Tibial artery (tissue), 4 donors: ENCODE results near the gene NFATC1.
A peak's percentile ranks its signal among the peaks of the same experiment; 100 is the strongest.

ENCODE experiments used
- DNase-seq, 2 donors: peaks; one replicate each; pipeline ENCODE4 v3.0.0-alpha.2; 2019
- H3K27ac ChIP-seq, 2 donors: fragments of 200-600 bp; sonication (generic) in 1 of 2; 1 replicate in 1 of 2; 2 replicates in 1 of 2; pipeline ENCODE4 v1.5.1; 2018 to 2019; ENCODE audit warnings: mild to moderate bottlenecking in 1 of 2
- H3K27me3 ChIP-seq, 2 donors: fragments of 200-600 bp; sonication (generic) in 1 of 2; one replicate each; pipeline versions ENCODE4 v1.5.1 to v1.6.0; 2016 to 2019
- H3K36me3 ChIP-seq, 3 donors: fragments of 200-600 bp; sonication (generic) in 2 of 3; one replicate each; pipeline ENCODE4 v1.5.1; 2016 to 2019; ENCODE audit warnings: mild to moderate bottlenecking in 2 of 3
- H3K4me1 ChIP-seq, 4 donors: fragments of 200-600 bp; sonication (generic) in 2 of 4; 1 replicate in 3 of 4; 2 replicates in 1 of 4; pipeline ENCODE4 v1.5.1; 2016 to 2019
- H3K4me3 ChIP-seq, 2 donors: fragments of 200-600 bp; sonication (generic) in 1 of 2; 1 replicate in 1 of 2; 2 replicates in 1 of 2; pipeline ENCODE4 v1.5.1; 2018 to 2019; ENCODE audit warnings: mild to moderate bottlenecking in 2 of 2
- H3K9me3 ChIP-seq, 3 donors: fragments of 200-600 bp; sonication (generic) in 1 of 3; one replicate each; pipeline ENCODE4 v1.5.1; 2016 to 2019
- intact Hi-C: fragments of 100-400 bp; cut with DNase I; formaldehyde crosslinking; loops from one replicate; pipeline ENCODE4 v1.15.0; 2023; ENCODE audit warnings: low total_unique reads
- TF ChIP-seq, protein P1 (sequence below), 2 experiments: fragments of 200-600 bp in 1 of 2; fragments of 450-650 bp in 1 of 2; IDR thresholded peaks; one replicate each; pipeline ENCODE4 v1.5.1; 2017 to 2019; ENCODE audit warnings: antibody characterized with exemption in 2 of 2, mild to moderate bottlenecking in 1 of 2, moderate library complexity in 1 of 2

NFATC1 gene

GRCh38 chr18:79393181-79393634 lies 2.5 kb upstream of the NFATC1 start:
- TF ChIP-seq, protein P1, sequence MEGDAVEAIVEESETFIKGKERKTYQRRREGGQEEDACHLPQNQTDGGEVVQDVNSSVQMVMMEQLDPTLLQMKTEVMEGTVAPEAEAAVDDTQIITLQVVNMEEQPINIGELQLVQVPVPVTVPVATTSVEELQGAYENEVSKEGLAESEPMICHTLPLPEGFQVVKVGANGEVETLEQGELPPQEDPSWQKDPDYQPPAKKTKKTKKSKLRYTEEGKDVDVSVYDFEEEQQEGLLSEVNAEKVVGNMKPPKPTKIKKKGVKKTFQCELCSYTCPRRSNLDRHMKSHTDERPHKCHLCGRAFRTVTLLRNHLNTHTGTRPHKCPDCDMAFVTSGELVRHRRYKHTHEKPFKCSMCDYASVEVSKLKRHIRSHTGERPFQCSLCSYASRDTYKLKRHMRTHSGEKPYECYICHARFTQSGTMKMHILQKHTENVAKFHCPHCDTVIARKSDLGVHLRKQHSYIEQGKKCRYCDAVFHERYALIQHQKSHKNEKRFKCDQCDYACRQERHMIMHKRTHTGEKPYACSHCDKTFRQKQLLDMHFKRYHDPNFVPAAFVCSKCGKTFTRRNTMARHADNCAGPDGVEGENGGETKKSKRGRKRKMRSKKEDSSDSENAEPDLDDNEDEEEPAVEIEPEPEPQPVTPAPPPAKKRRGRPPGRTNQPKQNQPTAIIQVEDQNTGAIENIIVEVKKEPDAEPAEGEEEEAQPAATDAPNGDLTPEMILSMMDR (IDR thresholded peaks at IDR 0.05): no peak
- DNase-seq: peak in 1 of 2 donors; percentile 83
- Histone ChIP-seq H3K27ac (peak overlapping the region; percentile 95 to 97), H3K36me3 (no peaks in the 10 kb centered on the region), H3K9me3 (no peaks in the 10 kb centered on the region), H3K4me3 (peak overlapping the region; percentile 60 to 69), H3K4me1 (peaks cover 0 to 31% (median 27%) of the 10 kb centered on the region in 4 donors), H3K27me3 (peaks cover 0 to 8% of the 10 kb centered on the region in 2 donors)
- intact Hi-C loops: loop anchor here (5.0 kb wide), 2 partner anchors 194 to 639 kb away; partner anchors contain the start of gene RBFA

GRCh38 chr18:79393635-79394533 lies 1.8 kb upstream of the NFATC1 start:
- peak; percentile 93 to 94 for DNase-seq
- Histone ChIP-seq H3K4me3 (peak overlapping the region; percentile 60 to 69), H3K27me3 (peaks cover 0 to 7% of the 10 kb centered on the region in 2 donors), H3K4me1 (peaks cover 0 to 31% (median 27%) of the 10 kb centered on the region in 4 donors), H3K27ac (peak overlapping the region; percentile 95 to 97), H3K36me3 (no peaks in the 10 kb centered on the region), H3K9me3 (no peaks in the 10 kb centered on the region)
- intact Hi-C loops: loop anchor here (5.0 kb wide), 2 partner anchors 193 to 638 kb away; partner anchors contain the start of gene RBFA
- TF ChIP-seq, protein P1 (IDR thresholded peaks at IDR 0.05): no peak

- H3K27me3 ChIP-seq: peaks cover 0 to 3% of the 10 kb centered on the region in 2 donors
- peaks cover 0 to 37% (median 32%) of the 10 kb centered on the region in 4 donors for H3K4me1 ChIP-seq
- no peaks in the 10 kb centered on the region for H3K9me3 ChIP-seq
- TF ChIP-seq, protein P1 (IDR thresholded peaks at IDR 0.05): no peak
- peak; percentile 60 to 81 for DNase-seq
- H3K36me3 ChIP-seq: no peaks in the 10 kb centered on the region
- H3K27ac ChIP-seq: peak overlapping the region; percentile 95 to 97
- intact Hi-C loops: loop anchor here (5.0 kb wide), 2 partner anchors 193 to 638 kb away; partner anchors contain the start of gene RBFA
- peak overlapping the region; percentile 60 to 69 for H3K4me3 ChIP-seq
Observed at GRCh38 chr18:79394534-79395307, 1.0 kb upstream of the NFATC1 start.

DNA sequence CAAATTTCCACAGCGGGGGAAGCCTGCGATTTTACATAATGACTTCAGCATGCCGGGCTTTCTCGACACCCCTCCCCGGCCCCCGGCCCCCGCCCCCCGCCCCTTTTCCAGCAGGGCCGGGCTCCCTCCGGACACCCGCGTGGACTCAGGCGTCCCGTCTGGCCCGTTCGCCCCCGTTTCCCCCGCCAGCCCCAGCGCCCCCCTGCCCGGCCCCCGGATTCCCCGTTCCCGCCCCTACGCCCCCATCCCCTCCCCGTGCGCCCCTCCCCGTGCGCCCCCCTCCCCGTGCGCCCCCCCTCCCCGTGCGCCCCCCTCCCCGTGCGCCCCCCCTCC lies 456 bp upstream of the NFATC1 start:
- H3K4me1 ChIP-seq: peaks cover 0 to 40% (median 35%) of the 10 kb centered on the region in 4 donors
- DNase-seq: no peak
- TF ChIP-seq, protein P1 (IDR thresholded peaks at IDR 0.05): no peak
- no peaks in the 10 kb centered on the region for H3K36me3 ChIP-seq
- H3K4me3 ChIP-seq: peak overlapping the region; percentile 60 to 69
- intact Hi-C loops: no loop called here
- no peaks in the 10 kb centered on the region for H3K9me3 ChIP-seq
- H3K27ac ChIP-seq: peak overlapping the region; percentile 95 to 97
- no peaks in the 10 kb centered on the region for H3K27me3 ChIP-seq

DNA sequence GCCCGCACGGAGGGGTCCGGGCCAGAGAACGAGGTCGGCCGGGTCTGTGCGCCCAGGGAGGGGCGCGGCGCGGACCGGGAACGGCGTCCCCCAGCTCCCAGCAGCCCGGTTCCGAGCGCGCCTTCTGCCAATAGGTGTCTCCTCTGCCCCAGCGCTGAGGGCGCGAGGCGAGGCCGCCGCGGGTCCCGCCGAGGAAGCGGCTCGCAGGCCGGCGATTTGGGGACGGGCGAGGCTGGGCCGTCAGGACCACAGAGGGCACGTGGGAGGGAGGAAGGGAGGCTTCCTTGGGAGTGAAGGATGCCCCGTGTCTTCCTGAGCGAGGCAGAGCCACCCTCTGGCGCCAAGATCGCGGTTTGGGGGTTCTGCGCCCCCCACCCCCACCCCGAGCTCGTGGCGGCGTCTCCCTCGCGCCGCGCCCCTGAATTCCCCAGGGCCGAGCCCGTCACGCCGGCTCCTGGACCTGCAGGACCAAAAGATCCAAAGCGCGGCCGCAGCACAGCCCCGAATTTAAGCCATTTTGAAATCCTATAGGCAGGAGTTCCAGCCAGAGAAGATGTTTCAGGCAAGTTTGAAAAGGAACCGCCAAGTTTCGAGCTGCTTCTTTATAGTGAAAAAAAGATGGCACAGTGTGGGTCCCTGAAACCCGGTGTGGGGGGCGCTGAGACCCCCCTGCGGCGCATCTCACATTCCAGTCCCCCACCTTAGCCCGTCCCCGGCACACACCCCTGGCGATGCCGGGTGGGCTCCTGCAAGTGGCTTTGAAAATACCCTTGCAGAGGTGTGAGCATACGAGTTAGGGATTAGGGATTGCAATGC lies 909 bp downstream of the NFATC1 start:
- Histone ChIP-seq H3K27ac (peak overlapping the region; percentile 95 to 97), H3K4me1 (peaks cover 0 to 48% (median 35%) of the 10 kb centered on the region in 4 donors), H3K36me3 (no peaks in the 10 kb centered on the region), H3K27me3 (no peaks in the 10 kb centered on the region), H3K4me3 (peak overlapping the region; percentile 60 to 69), H3K9me3 (no peaks in the 10 kb centered on the region)
- TF ChIP-seq, protein P1 (IDR thresholded peaks at IDR 0.05): no peak
- DNase-seq: peak; percentile 73 to 82
- intact Hi-C loops: no loop called here
